GM21529 (cell line): ENCODE results near the gene RHOV.

ENCODE experiments used
- ATAC-seq: cut with Tn5 transposase; IDR thresholded peaks from one replicate; pipeline ENCODE4 v1.9.1; 2021; ENCODE audit not compliant: unreplicated experiment

Gene RHOV

GRCh38 chr15:40873694-40874561, at the start of gene RHOV:
RHOV (minus strand) TSS chr15:40874234; CDS start chr15:40874139, 95 bp downstream.
- ATAC-seq, result peak; percentile 59

- no peak for ATAC-seq
These were observed 49.5 kb upstream of the RHOV start for GRCh38 chr15:40923551-40923950.

GRCh38 chr15:40922608-40923005, 48.6 kb upstream of the RHOV start:
- ATAC-seq, result no peak

GRCh38 chr15:40921949-40922607, 48.0 kb upstream of the RHOV start:
- ATAC-seq, result no peak

GRCh38 chr15:40918799-40919392, 44.9 kb upstream of the RHOV start:
- no peak for ATAC-seq

GRCh38 chr15:40918146-40918798, 44.2 kb upstream of the RHOV start:
- no peak for ATAC-seq

- no peak for ATAC-seq
These were observed 43.6 kb upstream of the RHOV start for GRCh38 chr15:40917585-40917984.

GRCh38 chr15:40915679-40916078, 41.6 kb upstream of the RHOV start:
- no peak for ATAC-seq

- no peak for ATAC-seq
These were observed 41.2 kb upstream of the RHOV start for GRCh38 chr15:40915116-40915661.

- ATAC-seq, result no peak
These were observed 40.5 kb upstream of the RHOV start for GRCh38 chr15:40914486-40914885.

- ATAC-seq, result no peak
These were observed 40.0 kb upstream of the RHOV start for GRCh38 chr15:40914013-40914412.

GRCh38 chr15:40912478-40912877, 38.4 kb upstream of the RHOV start:
- ATAC-seq, result no peak

- no peak for ATAC-seq
These were observed 37.7 kb upstream of the RHOV start for GRCh38 chr15:40911693-40912092.

- no peak for ATAC-seq
These were observed 37.1 kb upstream of the RHOV start for GRCh38 chr15:40911141-40911540.

- no peak for ATAC-seq
These were observed 35.9 kb upstream of the RHOV start for GRCh38 chr15:40909662-40910630.

- no peak for ATAC-seq
These were observed 34.1 kb upstream of the RHOV start for GRCh38 chr15:40908095-40908494.

- no peak for ATAC-seq
These were observed 33.2 kb upstream of the RHOV start for GRCh38 chr15:40906991-40907802.

GRCh38 chr15:40906091-40906990, 32.3 kb upstream of the RHOV start:
- peak; percentile 74 for ATAC-seq
